Natural killer cell treated with Interleukin-12 subunit alpha and Interleukin-12 subunit beta and Interleukin-15 and Interleukin-18, amount 100 ng/mL, for 72 hours (primary cell): ENCODE data around the gene ALKBH5. TPM values are rescaled to one million over a fixed set of nuclear protein-coding genes. Genes with fewer than 3 reads are reported as not detected.

Source experiments
- ATAC-seq, 2 donors: fragments of 150-1000 bp; cut with Tn5 transposase in 1 of 2; sonication (Bioruptor Pico), chemical (Tn5 transposase) in 1 of 2; 2 replicates each; pipeline ENCODE4 v1.10.0; 2021
- DNase-seq: peaks from one replicate; pipeline ENCODE4 v3.0.0; 2022; ENCODE audit warnings: low spot score
- H3K27ac Mint-ChIP-seq, 2 donors: 1 replicate in 1 of 2; 2 replicates in 1 of 2; pipeline ENCODE4 v1.8.0; 2022; ENCODE audit warnings: mixed read lengths in 2 of 2, mild to moderate bottlenecking in 1 of 2, moderate library complexity in 1 of 2
- H3K27me3 Mint-ChIP-seq, 2 donors: 1 replicate in 1 of 2; 2 replicates in 1 of 2; pipeline ENCODE4 v1.8.0; 2022; ENCODE audit warnings: mixed read lengths in 2 of 2
- H3K36me3 Mint-ChIP-seq: one replicate; pipeline ENCODE4 v1.8.0; 2022; ENCODE audit warnings: mixed read lengths
- H3K4me1 Mint-ChIP-seq, 2 donors: 1 replicate in 1 of 2; 2 replicates in 1 of 2; pipeline ENCODE4 v1.8.0; 2022; ENCODE audit warnings: low read depth in 2 of 2, mixed read lengths in 2 of 2, mild to moderate bottlenecking in 1 of 2
- H3K4me3 Mint-ChIP-seq: one replicate; pipeline ENCODE4 v1.8.0; 2022; ENCODE audit warnings: mixed read lengths
- H3K9me3 Mint-ChIP-seq: 2 replicates; pipeline ENCODE4 v1.8.0; 2022; ENCODE audit warnings: mixed read lengths
- total RNA-seq, 2 donors: library from RNA; stranded (reverse); gene quantifications; one replicate each; pipeline ENCODE4 v1.2.3, GENCODE V29; 2022

The ALKBH5 gene
- total RNA-seq, 2 donors from 2014 or later = 121 to 123 TPM

DNA sequence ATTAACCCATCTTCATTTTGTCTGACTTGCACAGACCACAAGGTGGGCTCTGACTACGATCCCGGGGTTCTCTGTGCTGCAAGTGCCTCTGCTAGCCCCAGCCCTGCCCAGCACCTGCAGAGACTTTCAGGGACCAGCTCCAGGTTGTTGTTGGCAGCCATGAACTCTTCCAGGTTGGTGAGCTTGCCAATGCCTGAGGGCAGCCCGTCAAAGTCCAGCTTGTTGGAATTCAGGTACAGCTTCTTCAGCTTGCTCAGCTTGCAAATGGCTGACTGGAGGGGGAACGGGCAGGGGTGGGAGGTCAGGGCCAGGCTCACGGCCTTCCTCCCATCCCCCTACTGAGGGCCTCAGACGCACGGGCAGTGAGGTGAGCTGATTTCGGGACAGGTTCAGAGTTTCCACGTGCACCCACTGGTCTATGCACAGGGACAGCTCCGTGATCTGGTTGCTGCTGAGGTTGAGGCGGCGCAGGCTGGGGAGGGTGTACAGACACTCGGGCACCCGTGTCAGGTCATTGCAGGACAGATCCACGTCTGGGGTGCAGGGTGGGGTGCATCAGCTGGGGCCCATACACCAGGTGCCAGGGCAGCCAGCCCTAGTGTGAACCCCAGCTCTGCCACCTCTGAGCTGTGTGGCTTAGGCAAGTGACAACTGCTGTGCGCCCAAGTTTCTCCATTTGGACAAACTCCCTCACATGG, 69.7 kb downstream of the ALKBH5 start:
- Mint-ChIP-seq H3K27ac (no peak overlapping the region), H3K4me3 (no peak overlapping the region), H3K27me3 (no peaks in the 10 kb centered on the region), H3K9me3 (no peaks in the 10 kb centered on the region), H3K36me3 (peaks cover under 1% of the 10 kb centered on the region), H3K4me1 (peaks cover 4 to 12% of the 10 kb centered on the region in 2 donors)
- ATAC-seq (no peak), DNase-seq (no peak)

DNA sequence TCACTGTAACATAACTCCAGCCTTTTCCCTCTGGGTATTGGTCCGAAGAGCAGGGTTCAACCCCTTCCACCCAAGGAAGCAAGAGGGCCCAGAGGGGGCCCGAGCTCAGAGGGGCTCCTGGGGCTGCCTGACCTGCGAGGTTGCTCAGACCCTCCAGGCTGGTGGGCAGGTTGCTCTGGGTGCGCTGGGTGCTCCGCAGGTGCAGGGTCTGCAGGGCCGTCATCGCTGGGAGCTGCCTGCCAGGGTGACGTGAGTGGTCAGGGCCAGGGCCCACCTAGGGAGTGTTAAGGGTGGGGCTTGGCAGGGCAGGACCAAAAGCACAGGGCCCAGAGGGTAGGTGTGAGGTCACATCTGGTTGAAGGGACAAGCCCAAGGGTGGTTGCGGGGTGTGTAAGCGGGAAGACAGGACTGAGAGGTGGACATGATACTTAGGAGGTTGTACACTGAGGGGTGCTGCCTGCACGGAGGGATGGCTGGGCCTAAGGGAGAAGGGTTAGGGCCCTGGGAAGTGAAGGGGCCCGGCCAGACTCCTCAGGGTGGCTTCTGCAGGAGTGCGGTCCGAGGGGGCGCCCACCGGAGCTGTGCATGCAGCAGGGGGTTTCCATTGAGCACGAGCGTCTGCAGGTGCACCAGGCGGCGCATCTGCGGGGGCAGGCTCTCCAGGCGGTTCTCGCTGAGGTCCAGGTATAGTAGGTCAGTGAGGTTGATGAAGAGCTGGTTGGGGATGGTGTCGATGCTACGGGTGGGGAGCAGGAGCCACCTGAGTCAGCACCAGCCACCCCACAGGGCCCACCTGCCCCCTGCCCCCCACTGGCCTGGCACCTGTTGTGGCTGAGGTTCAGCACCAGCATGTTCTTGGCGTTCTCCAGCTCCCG, 70.6 kb downstream of the ALKBH5 start:
- peaks cover 4 to 15% of the 10 kb centered on the region in 2 donors for H3K4me1 Mint-ChIP-seq
- ATAC-seq = no peak
- no peaks in the 10 kb centered on the region for H3K27me3 Mint-ChIP-seq
- H3K9me3 Mint-ChIP-seq = no peaks in the 10 kb centered on the region
- no peaks in the 10 kb centered on the region for H3K36me3 Mint-ChIP-seq
- H3K27ac Mint-ChIP-seq = no peak overlapping the region
- no peak overlapping the region for H3K4me3 Mint-ChIP-seq
- no peak for DNase-seq

DNA sequence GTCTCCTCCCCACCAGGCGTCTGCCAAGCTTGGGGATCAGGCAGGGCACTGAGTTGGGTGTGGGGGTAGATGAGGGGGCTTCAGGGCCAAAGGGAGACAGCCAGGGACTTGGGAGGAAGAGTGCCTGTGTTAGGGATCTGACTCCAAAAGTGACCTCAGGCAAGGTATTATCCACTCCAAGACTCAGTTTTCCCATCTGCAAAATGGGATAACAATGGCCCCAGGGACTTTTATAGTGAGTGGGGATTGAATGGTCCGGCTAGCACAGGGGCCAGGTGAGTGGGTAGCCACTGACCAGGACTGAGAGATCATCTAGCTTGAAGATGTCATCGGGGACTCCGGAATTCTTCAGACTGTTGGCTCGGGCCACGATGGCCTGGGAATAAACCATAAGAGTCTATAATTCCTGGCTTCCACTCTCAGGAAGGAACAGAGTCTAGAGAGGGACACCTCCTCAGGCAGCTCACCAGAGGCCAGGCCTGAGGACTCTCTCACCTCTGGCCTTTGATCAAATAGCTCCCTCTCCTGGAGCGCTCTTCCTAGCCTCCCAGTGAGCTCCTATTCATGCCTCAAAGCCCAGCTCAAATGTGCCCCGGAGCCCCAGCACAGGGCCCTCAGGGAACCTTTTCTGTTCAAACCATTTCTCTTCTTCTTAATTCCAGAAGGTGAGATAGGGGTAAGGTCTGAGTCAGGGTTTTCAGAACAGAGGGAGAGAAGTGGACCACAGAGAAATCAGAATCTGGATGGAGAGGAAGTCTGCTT, 71.4 kb downstream of the ALKBH5 start:
- Mint-ChIP-seq H3K27me3 (no peaks in the 10 kb centered on the region), H3K4me3 (no peak overlapping the region), H3K4me1 (peaks cover 9 to 20% of the 10 kb centered on the region in 2 donors), H3K36me3 (no peaks in the 10 kb centered on the region), H3K9me3 (no peaks in the 10 kb centered on the region), H3K27ac (no peak overlapping the region)
- ATAC-seq (no peak), DNase-seq (no peak)

DNA sequence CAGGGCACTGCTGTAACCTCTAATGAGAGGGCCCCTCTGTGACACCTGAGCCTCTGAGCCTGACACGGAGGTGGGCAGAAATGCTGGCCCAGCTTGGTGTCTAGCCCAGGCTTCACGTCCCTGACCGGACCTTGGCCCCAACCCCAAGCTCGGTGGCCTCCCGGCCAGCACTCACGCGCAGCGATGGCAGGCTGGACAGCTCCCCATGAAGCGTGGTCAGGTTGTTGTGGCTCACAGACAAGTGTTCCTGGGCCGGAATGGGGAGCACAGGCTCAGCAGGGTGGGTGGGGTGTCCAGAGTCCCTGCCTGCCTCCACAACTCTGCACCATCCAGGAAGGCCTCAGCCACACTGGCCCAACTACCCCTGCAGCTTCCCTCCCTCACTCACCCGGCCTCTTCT, 72.7 kb downstream of the ALKBH5 start:
- Mint-ChIP-seq H3K4me3 (no peak overlapping the region), H3K36me3 (no peaks in the 10 kb centered on the region), H3K4me1 (peaks cover 11 to 22% of the 10 kb centered on the region in 2 donors), H3K9me3 (no peaks in the 10 kb centered on the region), H3K27me3 (no peaks in the 10 kb centered on the region), H3K27ac (no peak overlapping the region)
- ATAC-seq = no peak
- no peak for DNase-seq

DNA sequence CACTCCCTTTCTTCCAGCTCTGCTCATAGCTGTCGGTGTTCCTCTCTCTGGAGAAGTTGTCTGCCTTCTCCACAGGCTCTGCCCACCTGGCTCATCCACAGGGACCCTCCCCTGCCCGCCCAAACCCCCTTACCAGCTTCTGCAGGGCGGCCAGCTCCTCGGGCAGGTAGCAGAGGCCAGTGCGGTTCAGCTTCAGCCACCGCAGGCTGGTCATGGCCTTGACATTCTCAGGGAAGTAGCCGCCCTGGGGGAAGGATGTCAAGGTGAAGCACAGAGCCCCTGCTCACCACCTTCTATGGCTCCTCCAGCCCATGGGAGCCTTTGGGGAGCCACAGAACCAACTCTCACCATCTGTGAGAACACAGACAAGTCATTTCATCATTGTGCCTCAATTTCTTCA, 73.1 kb downstream of the ALKBH5 start:
- Mint-ChIP-seq H3K4me1 (peaks cover 11 to 22% of the 10 kb centered on the region in 2 donors), H3K9me3 (no peaks in the 10 kb centered on the region), H3K27ac (peak overlapping the region in 1 of 2 donors; percentile 97), H3K4me3 (peak overlapping the region; percentile 95), H3K27me3 (no peaks in the 10 kb centered on the region), H3K36me3 (no peaks in the 10 kb centered on the region)
- ATAC-seq (no peak), DNase-seq (no peak)

DNA sequence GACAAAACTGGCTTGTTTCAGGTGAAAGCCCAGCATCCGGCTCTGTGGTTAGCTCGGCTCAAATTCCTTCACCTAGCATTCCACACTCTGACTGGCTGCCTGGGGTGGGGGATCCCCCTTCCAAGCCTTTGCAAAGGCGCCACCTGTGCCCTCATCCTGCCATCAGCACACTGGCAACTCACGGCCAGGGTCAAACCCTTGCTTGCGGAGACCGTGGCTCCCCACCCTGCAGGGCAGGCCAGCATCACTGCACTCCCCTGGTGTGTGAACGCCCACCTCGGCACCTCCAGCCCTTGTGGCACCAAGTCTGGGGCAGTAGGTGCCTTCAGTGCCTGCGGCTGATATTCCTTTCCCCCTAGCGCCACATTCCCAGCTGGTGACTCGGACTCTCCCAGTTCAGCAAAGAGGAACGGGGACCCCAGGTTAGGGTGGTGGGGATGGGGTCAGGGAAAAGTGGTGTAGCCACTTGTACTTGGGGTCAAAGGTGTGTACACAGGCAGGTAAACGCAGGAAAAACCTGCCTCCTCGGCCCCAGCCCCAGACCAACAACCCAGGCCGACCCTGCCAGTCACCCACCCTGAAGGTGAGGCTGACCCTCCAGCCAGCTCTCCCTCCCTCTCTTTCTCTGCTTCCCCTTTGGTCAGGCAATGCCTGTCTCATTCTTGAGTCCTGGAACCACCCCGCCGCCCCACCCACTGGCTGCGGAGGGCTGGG, 73.8 kb downstream of the ALKBH5 start:
- peak overlapping the region; percentile 95 for H3K4me3 Mint-ChIP-seq
- no peaks in the 10 kb centered on the region for H3K9me3 Mint-ChIP-seq
- peaks cover 11 to 22% of the 10 kb centered on the region in 2 donors for H3K4me1 Mint-ChIP-seq
- no peaks in the 10 kb centered on the region for H3K27me3 Mint-ChIP-seq
- DNase-seq = no peak
- peak in 1 of 2 donors; percentile 1 for ATAC-seq
- H3K36me3 Mint-ChIP-seq = no peaks in the 10 kb centered on the region
- peak overlapping the region; percentile 74 to 97 for H3K27ac Mint-ChIP-seq

DNA sequence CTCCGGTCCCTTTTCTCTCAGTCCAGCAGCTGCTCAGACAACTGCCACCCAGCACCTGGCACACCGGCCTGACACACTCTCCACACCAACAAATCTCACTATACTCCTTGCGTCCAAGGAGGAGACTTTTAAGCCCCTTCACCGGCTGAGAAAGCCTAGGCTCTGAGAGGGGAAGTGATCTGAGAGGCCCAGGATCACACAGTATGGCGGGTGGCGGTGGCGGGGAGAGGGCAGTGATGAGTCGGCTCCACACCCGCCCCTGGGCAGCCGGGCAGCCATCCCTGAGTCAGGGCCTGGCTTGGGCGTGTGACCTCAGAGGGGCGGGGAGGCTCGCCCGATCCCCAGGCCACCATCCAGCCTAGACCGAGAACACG, 74.3 kb downstream of the ALKBH5 start:
- Mint-ChIP-seq H3K4me1 (peaks cover 11 to 22% of the 10 kb centered on the region in 2 donors), H3K36me3 (no peaks in the 10 kb centered on the region)

DNA sequence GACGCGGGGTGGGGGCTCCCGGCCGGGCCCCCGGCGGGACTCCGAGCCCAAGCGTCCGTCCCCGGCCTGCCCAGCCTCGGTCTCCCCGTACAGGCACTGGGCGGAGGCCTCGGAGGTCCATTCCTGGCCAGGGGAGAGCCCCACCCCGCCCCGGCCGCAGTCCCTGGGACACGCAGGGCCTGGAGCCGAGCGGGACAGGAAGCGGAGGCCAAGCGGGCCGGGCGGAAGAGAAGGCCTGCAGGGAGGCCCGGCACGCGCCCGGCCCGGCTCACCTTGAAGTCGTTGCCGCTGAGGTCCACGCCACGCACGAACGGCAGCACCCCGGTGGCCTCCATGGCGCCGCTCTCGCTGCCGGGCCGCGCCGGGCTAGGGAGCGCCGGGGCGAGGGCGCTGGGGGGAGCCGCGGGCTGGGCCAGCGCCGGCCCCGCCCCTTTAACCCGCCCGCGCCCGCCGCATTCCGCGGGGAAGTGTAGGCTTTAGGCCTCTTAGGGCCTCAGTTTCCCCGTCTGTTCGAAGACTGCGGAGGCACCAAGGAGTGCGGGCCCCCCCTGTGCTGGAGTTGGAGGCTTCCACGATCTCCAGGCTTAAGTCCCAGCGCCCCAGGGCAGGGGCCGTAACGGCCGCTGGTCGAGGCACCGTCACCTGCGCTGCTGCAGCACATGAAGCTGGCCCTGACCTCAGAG, 74.9 kb downstream of the ALKBH5 start, which contains the start of gene FLII:
FLII (minus strand) TSS at position 383 of the 683 bp plus-strand sequence; CDS start at position 335, 48 bp downstream.
- Mint-ChIP-seq H3K27me3 (no peaks in the 10 kb centered on the region), H3K4me1 (peaks cover 11 to 22% of the 10 kb centered on the region in 2 donors), H3K27ac (peak within 1 kb of the TSS; percentile 74 to 97), H3K9me3 (no peaks in the 10 kb centered on the region), H3K36me3 (no peaks in the 10 kb centered on the region), H3K4me3 (peak within 1 kb of the TSS; percentile 95)
- ATAC-seq (peak; percentile 63 to 70), DNase-seq (peak; percentile 71)

More for the DNA sequence above, 74.3 kb downstream of the ALKBH5 start:
- peak overlapping the region; percentile 74 to 97 for H3K27ac Mint-ChIP-seq
- ATAC-seq (peak; percentile 80 to 81), DNase-seq (peak; percentile 82)
- H3K9me3 Mint-ChIP-seq = no peaks in the 10 kb centered on the region
- H3K27me3 Mint-ChIP-seq = no peaks in the 10 kb centered on the region
- H3K4me3 Mint-ChIP-seq = peak overlapping the region; percentile 95

Other genes with a start within 250 kb of the ALKBH5 start
- 10 to 100 TPM; 15.5 to 17.8 TPM for gene TOM1L2, start 211.4 kb upstream of the ALKBH5 start, total RNA-seq
- gene DRC3, start 211.0 kb upstream of the ALKBH5 start, total RNA-seq = under 1 TPM in 1 of 2 donors, not detected in 1; 0.47 TPM
- 10 to 100 TPM; 40.1 to 52.1 TPM for gene ATPAF2, start 144.7 kb upstream of the ALKBH5 start, total RNA-seq
- gene GID4, start 144.4 kb upstream of the ALKBH5 start, total RNA-seq = 1 to 10 TPM; 7.5 to 9.0 TPM
- 10 to 100 TPM; 49.9 to 84.3 TPM for gene DRG2, start 95.9 kb upstream of the ALKBH5 start, total RNA-seq
- gene MYO15A, start 75.1 kb upstream of the ALKBH5 start, total RNA-seq = 1 to 10 TPM; 1.0 to 2.0 TPM
- gene LLGL1, start 41.8 kb downstream of the ALKBH5 start, total RNA-seq = 10 to 100 TPM; 16.6 to 23.0 TPM
- gene FLII, start 74.9 kb downstream of the ALKBH5 start, total RNA-seq = 100 to 1,000 TPM; 247 to 285 TPM
- gene MIEF2, start 76.8 kb downstream of the ALKBH5 start, total RNA-seq = 1 to 10 TPM; 6.8 to 8.1 TPM
- gene TOP3A, start 131.2 kb downstream of the ALKBH5 start, total RNA-seq = 100 to 1,000 TPM in 1 of 2 donors, 10 to 100 TPM in 1; 65.6 to 144 TPM
- gene SMCR8, start 131.5 kb downstream of the ALKBH5 start, total RNA-seq = 10 to 100 TPM; 29.1 to 32.1 TPM
- 10 to 100 TPM; 24.8 to 70.6 TPM for gene SHMT1, start 179.7 kb downstream of the ALKBH5 start, total RNA-seq
- not detected for gene EVPLL, start 193.9 kb downstream of the ALKBH5 start, total RNA-seq